Mucosa of descending colon (tissue), 3 donors: ENCODE measurements around the gene CFAP298. TPM values are rescaled to one million over a fixed set of nuclear protein-coding genes. Genes with fewer than 3 reads are reported as not detected.

Experiments used
- ATAC-seq: fragments of 200-7000 bp; cut with Tn5 transposase; one replicate; pipeline ENCODE4 v1.9.1; 2020; ENCODE audit warnings: mild to moderate bottlenecking, moderate library complexity
- DNase-seq, 3 donors: peaks; one replicate each; pipeline ENCODE4 v3.0.0-alpha.2; 2020
- H3K36me3 ChIP-seq: fragments of 200-600 bp; one replicate; pipeline ENCODE4 v1.8.0; 2021; ENCODE audit warnings: low read depth, mild to moderate bottlenecking
- H3K4me1 ChIP-seq: fragments of 200-600 bp; one replicate; pipeline ENCODE4 v1.8.0; 2021; ENCODE audit warnings: low read depth, mild to moderate bottlenecking
- H3K4me3 ChIP-seq: fragments of 200-600 bp; one replicate; pipeline ENCODE4 v1.8.0; 2021; ENCODE audit warnings: mild to moderate bottlenecking
- H3K9me3 ChIP-seq: fragments of 200-600 bp; one replicate; pipeline ENCODE4 v1.8.0; 2021; ENCODE audit warnings: mild to moderate bottlenecking
- CTCF ChIP-seq: fragments of 200-600 bp; IDR thresholded peaks from one replicate; pipeline ENCODE4 v1.8.0; 2022; ENCODE audit warnings: antibody characterized with exemption, mild to moderate bottlenecking
- intact Hi-C, 2 donors: fragments of 100-400 bp; cut with DNase I in 1 of 2; cut with micrococcal nuclease in 1 of 2; formaldehyde crosslinking; loops; one replicate each; pipeline versions ENCODE4 v1.11.0 to v1.11.1; 2022; cut with DNase I, micrococcal nuclease
- total RNA-seq, 3 donors: library from RNA; stranded (reverse); fragmentation: NEBNext Ultra II Directional in 2 of 3; extraction: Animal tissue kit (Norgen Biotek cat#: 25700) in 2 of 3; gene quantifications; one replicate each; pipeline versions ENCODE4 v1.2.1 to v1.2.4, GENCODE V29; 2021 to 2023
- donor health status: DM: no; HTN: no; CAD: no; lungs with moderate emphysema.
- donor health status: DM: no; HTN: no; CAD: no.
- donor health status: DM: no; HTN: yes; CAD: no.

The CFAP298 gene
- total RNA-seq, 3 donors from 2014 or later: 24.2 to 35.6 (median 27.0) TPM

- intact Hi-C loops: no loop called here
- no peaks in the 10 kb centered on the region for H3K9me3 ChIP-seq
- DNase-seq (no peak), ATAC-seq (no peak)
- TF ChIP-seq CTCF: no peak
- no peak overlapping the region for H3K4me3 ChIP-seq
- H3K4me1 ChIP-seq: peaks cover 2% of the 10 kb centered on the region
- no peaks in the 10 kb centered on the region for H3K36me3 ChIP-seq
Measured at GRCh38 chr21:32593690-32594089, 18.5 kb downstream of the CFAP298 start.

DNA sequence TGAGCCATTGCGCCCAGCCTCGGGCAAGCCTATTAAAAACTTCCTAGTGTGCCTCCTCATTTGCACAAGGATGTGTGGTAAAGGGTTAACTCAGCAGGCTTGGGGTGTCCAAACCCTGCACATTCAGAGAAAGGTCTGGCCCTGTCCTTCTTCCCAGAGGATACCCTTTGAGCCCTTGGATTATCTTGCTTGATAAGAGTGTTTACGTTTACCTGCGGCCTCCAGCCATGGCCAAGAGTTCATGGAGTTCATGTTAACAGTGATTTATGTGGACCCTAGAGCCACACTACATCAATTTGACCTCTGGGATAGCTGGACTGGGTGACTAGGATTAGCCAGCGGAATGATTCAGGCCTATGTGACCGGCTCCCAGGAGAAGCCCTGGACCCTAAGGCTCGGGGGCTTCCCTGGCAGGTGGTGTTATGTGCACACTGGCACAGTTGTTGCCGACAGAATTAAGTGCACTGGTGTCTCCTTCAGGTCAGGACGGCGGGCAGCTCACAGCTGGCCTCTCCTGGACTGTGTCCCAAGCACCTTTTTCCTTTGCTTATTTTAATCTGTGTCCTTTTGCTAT, 19.2 kb downstream of the CFAP298 start:
- no peak overlapping the region for H3K4me3 ChIP-seq
- peak; percentile 17 for ATAC-seq
- DNase-seq: no peak
- no peaks in the 10 kb centered on the region for H3K9me3 ChIP-seq
- H3K4me1 ChIP-seq: peaks cover 2% of the 10 kb centered on the region
- no peak for TF ChIP-seq CTCF
- intact Hi-C loops: no loop called here
- H3K36me3 ChIP-seq: no peaks in the 10 kb centered on the region

DNA sequence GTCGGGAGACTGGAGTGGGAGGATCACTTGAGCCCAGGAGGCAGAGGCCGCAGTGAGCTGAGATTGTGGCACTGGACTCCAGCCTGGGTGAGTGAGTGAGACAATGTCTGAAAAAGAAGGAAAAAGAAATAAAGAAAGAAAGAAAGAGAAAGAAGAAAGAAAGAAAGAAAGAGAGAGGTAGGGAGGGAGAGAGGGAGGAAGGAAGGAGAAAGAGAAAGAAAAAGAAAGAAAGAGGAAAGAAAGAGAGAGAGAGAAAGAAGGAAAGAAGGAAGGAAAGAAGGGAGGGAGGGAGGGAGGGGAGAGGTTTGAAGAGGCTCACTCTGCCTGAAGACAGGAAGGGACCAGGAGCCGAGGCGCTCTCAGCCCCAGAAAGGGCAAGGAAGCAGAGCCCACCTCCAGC, 22.0 kb downstream of the CFAP298 start:
- no peak overlapping the region for H3K4me3 ChIP-seq
- intact Hi-C loops: no loop called here
- H3K9me3 ChIP-seq: no peaks in the 10 kb centered on the region
- no peaks in the 10 kb centered on the region for H3K36me3 ChIP-seq
- DNase-seq (no peak), ATAC-seq (no peak)
- H3K4me1 ChIP-seq: peaks cover 2% of the 10 kb centered on the region
- TF ChIP-seq CTCF: no peak

GRCh38 chr21:32587651-32588050, 24.5 kb downstream of the CFAP298 start:
- ATAC-seq (no peak), DNase-seq (no peak)
- Histone ChIP-seq H3K4me1 (no peaks in the 10 kb centered on the region), H3K4me3 (no peak overlapping the region), H3K9me3 (no peaks in the 10 kb centered on the region), H3K36me3 (no peaks in the 10 kb centered on the region)
- intact Hi-C loops: no loop called here
- TF ChIP-seq CTCF: no peak

DNA sequence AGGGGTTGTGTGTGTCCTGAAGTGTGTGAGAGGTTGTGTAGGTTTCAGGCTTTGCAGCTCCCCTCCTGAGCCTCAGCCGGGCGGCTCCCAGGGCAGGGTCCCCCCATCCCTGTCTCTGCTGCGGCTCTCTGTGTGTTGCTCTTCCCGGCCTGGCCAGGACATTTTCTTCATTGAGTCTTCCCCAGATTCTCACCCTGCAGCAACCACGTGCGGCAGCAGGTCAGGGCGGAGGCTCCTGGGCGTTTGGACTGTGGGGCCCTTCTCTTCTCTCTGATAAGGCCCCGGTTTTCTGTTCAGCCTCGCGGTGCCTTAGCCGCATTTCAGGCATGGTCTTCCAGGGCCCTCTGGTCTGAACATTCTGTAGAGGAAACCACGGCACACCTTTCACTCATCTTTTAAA, 25.1 kb downstream of the CFAP298 start:
- DNase-seq (no peak), ATAC-seq (no peak)
- intact Hi-C loops: no loop called here
- Histone ChIP-seq H3K9me3 (no peaks in the 10 kb centered on the region), H3K4me1 (no peaks in the 10 kb centered on the region), H3K4me3 (no peak overlapping the region), H3K36me3 (no peaks in the 10 kb centered on the region)
- TF ChIP-seq CTCF: no peak

DNA sequence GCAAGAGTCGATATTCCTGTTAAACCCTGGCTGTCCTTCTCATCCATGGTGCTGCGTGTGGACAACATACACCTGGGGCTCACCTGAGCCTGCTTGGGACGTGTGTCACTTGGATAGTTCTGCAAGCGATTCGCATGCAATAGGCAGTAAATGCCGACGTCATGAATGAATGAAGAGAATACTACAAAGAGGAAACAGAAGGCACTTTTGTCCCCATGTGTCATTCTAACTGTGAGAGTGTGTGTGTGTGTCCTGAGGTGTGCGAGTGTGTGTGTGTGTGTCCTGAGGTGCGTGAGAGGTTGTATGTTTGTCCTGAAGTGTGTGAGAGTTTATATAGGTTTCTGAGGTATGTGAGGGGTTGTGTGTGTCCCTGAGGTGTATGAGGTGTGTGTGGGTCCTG, 26.2 kb downstream of the CFAP298 start:
- Histone ChIP-seq H3K9me3 (no peaks in the 10 kb centered on the region), H3K4me1 (no peaks in the 10 kb centered on the region), H3K4me3 (no peak overlapping the region), H3K36me3 (no peaks in the 10 kb centered on the region)
- TF ChIP-seq CTCF: no peak
- ATAC-seq (no peak), DNase-seq (no peak)
- intact Hi-C loops: no loop called here
